Activated CD8-positive, alpha-beta memory T cell treated with anti-CD3 and anti-CD28 coated beads for 4 hours (primary cell): Measurements from ENCODE around the gene NPDC1.
"Not testable (repeated sequence)": the region's sequence is repeated elsewhere in the genome, so short reads cannot be mapped to it uniquely, and the experiment has no call there.

Experiments used
- DNase-seq, 2 donors: peaks; one replicate each; pipeline ENCODE4 v3.0.0-alpha.2; 2020; ENCODE audit warnings: low read depth in 2 of 2

NPDC1 gene

GRCh38 chr9:137075275-137075775 lies 29.3 kb upstream of the NPDC1 start:
- DNase-seq: no peak

- no peak for DNase-seq
Observed at GRCh38 chr9:137074657-137075274, 28.8 kb upstream of the NPDC1 start.

- no peak for DNase-seq
Observed at GRCh38 chr9:137073992-137074399, 28.0 kb upstream of the NPDC1 start.

GRCh38 chr9:137071282-137071681 lies 25.3 kb upstream of the NPDC1 start:
- no peak for DNase-seq

GRCh38 chr9:137070906-137071275 lies 24.9 kb upstream of the NPDC1 start:
- DNase-seq: no peak

- DNase-seq: peak; percentile 70 to 73
Observed at GRCh38 chr9:137070201-137070905, 24.4 kb upstream of the NPDC1 start, which contains the start of gene SAPCD2. TSS of gene SAPCD2 (minus strand) at chr9:137070557. CDS start at chr9:137070460, 97 bp downstream.

GRCh38 chr9:137069508-137070091 lies 23.6 kb upstream of the NPDC1 start:
- DNase-seq: no peak

GRCh38 chr9:137068539-137069507 lies 22.8 kb upstream of the NPDC1 start:
- no peak for DNase-seq

DNA sequence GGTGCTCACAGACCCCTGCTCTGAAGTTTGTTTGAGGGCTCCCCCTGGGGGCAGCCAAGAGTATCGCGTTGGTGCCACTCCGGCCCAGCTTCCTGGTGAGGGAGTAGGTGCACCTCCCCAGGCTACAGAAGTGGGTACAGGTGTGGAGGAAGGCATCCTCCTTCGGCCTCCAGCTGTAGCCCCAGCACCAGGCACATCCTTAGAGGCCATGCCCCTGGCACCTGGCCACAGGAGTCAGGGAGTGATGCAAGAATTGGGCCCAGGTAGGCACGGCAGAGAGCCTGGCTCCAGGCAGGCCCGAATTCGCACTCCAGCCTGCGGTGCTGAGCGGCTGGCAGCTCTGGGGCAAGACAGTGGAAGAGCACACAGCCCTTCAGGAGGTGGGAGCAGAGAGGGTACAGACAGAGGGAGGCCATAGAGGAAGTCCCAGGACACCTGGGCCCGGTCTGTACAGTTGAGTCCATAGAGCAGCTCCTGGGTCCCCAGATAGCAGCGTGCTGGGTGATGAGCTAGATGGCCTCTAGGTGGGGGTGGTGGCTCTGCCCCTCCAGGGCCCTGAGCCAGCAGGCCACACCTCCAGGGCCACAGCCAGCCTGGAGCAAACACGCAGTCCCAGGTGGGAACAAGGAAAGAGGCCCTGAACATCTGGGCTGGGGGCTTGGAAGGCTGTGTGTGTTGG lies 22.0 kb upstream of the NPDC1 start:
- DNase-seq: peak; percentile 66 to 73

DNA sequence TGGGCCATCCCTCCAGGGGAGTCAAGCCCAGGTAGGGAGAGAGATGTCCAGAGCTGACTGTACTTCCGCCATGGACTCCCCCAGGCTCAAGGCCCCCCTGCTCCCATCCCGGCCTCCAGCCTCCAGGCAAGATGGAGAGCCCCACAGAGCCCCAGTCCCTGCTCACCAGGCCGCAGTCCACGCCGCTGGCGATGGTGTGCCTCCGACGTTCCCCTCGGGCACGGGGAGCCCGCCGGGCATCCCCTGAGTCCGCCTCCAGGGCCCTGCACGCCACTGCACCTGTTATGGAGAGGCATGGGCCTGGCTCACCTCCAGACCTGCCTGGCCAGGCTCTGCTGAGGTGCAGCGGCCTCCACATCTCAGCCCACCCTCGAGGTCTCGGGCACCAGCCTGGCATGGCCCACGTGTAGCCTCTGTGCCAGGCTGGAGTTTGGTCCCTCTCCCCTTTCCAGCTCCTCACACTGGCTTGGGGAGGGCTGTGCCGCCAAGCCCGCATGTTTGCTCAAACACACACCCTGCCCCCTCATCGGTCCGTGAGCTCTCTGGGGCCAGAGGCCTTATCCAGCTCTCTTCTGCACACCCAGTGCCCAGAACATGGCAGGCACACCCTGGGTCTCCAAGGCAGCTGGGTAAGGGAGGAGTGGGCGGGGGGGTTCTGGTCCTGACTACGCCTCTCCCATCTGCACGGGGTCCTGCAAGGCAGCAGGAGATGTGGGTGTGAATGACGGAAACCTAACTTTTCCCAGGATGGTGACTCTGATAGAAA lies 20.3 kb upstream of the NPDC1 start:
- no peak for DNase-seq

- DNase-seq: no peak
Observed at GRCh38 chr9:137065336-137065967, 19.5 kb upstream of the NPDC1 start.

DNA sequence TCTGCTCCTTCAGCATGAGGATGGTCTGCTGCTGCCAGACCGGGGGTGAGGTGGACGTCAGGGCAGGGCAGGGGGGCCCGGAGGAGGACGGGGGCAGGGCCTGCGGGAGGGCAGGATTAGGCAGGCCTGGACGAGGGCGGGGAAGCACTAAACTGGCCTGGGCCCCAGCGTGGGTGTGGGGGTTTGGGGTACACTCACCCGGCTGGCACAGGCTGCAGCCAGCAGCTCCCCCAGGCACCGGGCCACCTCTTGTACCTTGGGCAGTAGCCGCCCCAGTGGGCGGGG lies 18.8 kb upstream of the NPDC1 start:
- no peak for DNase-seq

- no peak for DNase-seq
Observed at GRCh38 chr9:137064027-137064879, 18.3 kb upstream of the NPDC1 start.

- DNase-seq: no peak
Observed at GRCh38 chr9:137063311-137064026, 17.5 kb upstream of the NPDC1 start.

- DNase-seq: not testable (repeated sequence)
Observed at GRCh38 chr9:137062798-137063197, 16.8 kb upstream of the NPDC1 start.

DNA sequence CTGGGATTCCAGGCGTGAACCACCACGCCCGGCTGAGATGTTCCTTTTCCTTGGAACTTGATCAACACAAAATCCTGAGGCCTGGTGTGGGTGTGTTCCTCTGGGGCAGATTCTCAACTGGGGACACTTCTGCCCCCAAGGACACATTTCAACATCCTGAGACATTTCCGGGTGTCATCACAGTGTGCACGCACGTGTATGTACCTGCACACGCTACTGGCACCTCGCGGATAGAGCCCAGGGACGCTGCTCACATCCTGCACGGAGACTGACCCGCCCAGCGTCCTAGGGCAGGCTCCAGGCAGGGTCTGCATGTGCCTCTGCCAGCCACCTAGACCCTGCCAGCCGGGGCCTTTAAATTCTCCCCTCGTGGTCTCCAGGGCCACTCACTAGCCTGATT lies 16.4 kb upstream of the NPDC1 start:
- no peak for DNase-seq

- no peak for DNase-seq
Observed at GRCh38 chr9:137058521-137059234, 12.7 kb upstream of the NPDC1 start.

GRCh38 chr9:137057545-137057944 lies 11.6 kb upstream of the NPDC1 start:
- no peak for DNase-seq
